Liver (tissue), 9 donors: ENCODE data around the gene FBXO4. TPM values are rescaled to one million over a fixed set of nuclear protein-coding genes. Genes with fewer than 3 reads are reported as not detected.

ENCODE experiments used
- DNase-seq: peaks from one replicate; pipeline ENCODE4 v3.0.0-alpha.2; 2017; ENCODE audit warnings: low spot score
- H3K27ac ChIP-seq, 2 donors: one replicate each; pipeline ENCODE4 v1.7.0; 2013; ENCODE audit warnings: inconsistent platforms in 2 of 2, low read length in 2 of 2, control low read depth in 1 of 2, low read depth in 1 of 2, mild to moderate bottlenecking in 1 of 2
- H3K27me3 ChIP-seq, 4 donors: one replicate each; pipeline versions ENCODE4 v1.6.1 to v1.7.0; 2013; ENCODE audit warnings: low read length in 3 of 4, inconsistent platforms in 1 of 4, mild to moderate bottlenecking in 1 of 4, moderate library complexity in 1 of 4; ENCODE audit not compliant: control insufficient read depth in 4 of 4, insufficient read depth in 4 of 4
- H3K36me3 ChIP-seq, 4 donors: one replicate each; pipeline versions ENCODE4 v1.6.1 to v1.7.0; 2013; ENCODE audit warnings: low read length in 3 of 4, mild to moderate bottlenecking in 3 of 4, low read depth in 1 of 4, moderate library complexity in 1 of 4; ENCODE audit not compliant: control insufficient read depth in 4 of 4, insufficient read depth in 3 of 4
- H3K4me1 ChIP-seq, 4 donors: one replicate each; pipeline versions ENCODE4 v1.6.1 to v1.7.0; 2013; ENCODE audit warnings: low read length in 3 of 4, mild to moderate bottlenecking in 3 of 4, moderate library complexity in 1 of 4; ENCODE audit not compliant: control insufficient read depth in 4 of 4, insufficient read depth in 4 of 4
- H3K4me3 ChIP-seq, 3 donors: one replicate each; pipeline versions ENCODE4 v1.6.1 to v1.7.0; 2013; ENCODE audit warnings: low read length in 3 of 3, control low read depth in 1 of 3, low read depth in 1 of 3, mild to moderate bottlenecking in 1 of 3
- H3K9ac ChIP-seq, 2 donors: one replicate each; pipeline ENCODE4 v1.7.0; 2013; ENCODE audit warnings: low read length in 2 of 2, mild to moderate bottlenecking in 2 of 2, moderate library complexity in 2 of 2, control low read depth in 1 of 2, low read depth in 1 of 2
- H3K9me3 ChIP-seq, 4 donors: one replicate each; pipeline versions ENCODE4 v1.6.1 to v1.7.0; 2013; ENCODE audit warnings: low read length in 3 of 4; ENCODE audit not compliant: control insufficient read depth in 4 of 4
- ATF3 ChIP-seq: IDR thresholded peaks from 2 replicates; pipeline ENCODE4 v1.6.1; 2016; ENCODE audit warnings: antibody characterized with exemption
- FOXA1 ChIP-seq: IDR thresholded peaks from 2 replicates; pipeline ENCODE4 v1.6.1; 2016; ENCODE audit warnings: antibody characterized with exemption
- FOXA2 ChIP-seq: IDR thresholded peaks from 2 replicates; pipeline ENCODE4 v1.6.1; 2016; ENCODE audit warnings: antibody characterized with exemption
- GABPA ChIP-seq, 2 donors: IDR thresholded peaks in 1 of 2; conservative IDR thresholded peaks in 1 of 2; 2 replicates each; pipeline ENCODE4 v1.6.1; 2016; ENCODE audit warnings: antibody characterized with exemption in 2 of 2, mild to moderate bottlenecking in 1 of 2, moderate library complexity in 1 of 2
- HNF4A ChIP-seq, 2 donors: conservative IDR thresholded peaks; 2 replicates each; pipeline ENCODE4 v1.6.1; 2016; ENCODE audit warnings: antibody characterized with exemption in 2 of 2, mild to moderate bottlenecking in 2 of 2
- JUND ChIP-seq, 2 donors: IDR thresholded peaks; 2 replicates each; pipeline ENCODE4 v1.6.1; 2016; ENCODE audit warnings: antibody characterized with exemption in 2 of 2
- MAX ChIP-seq: IDR thresholded peaks from 2 replicates; pipeline ENCODE4 v1.6.1; 2016; ENCODE audit warnings: antibody characterized with exemption
- NR2F2 ChIP-seq: IDR thresholded peaks from 2 replicates; pipeline ENCODE4 v1.6.1; 2016; ENCODE audit warnings: antibody characterized with exemption
- RAD21 ChIP-seq, 2 donors: IDR thresholded peaks; 2 replicates each; pipeline ENCODE4 v1.6.1; 2016; ENCODE audit warnings: antibody characterized with exemption in 2 of 2, mild to moderate bottlenecking in 2 of 2
- REST ChIP-seq: IDR thresholded peaks from 2 replicates; pipeline ENCODE4 v1.6.1; 2016; ENCODE audit warnings: antibody characterized with exemption, mild to moderate bottlenecking
- RXRA ChIP-seq, 2 donors: IDR thresholded peaks; 2 replicates each; pipeline ENCODE4 v1.6.1; 2017 to 2018; ENCODE audit warnings: antibody characterized with exemption in 2 of 2, mild to moderate bottlenecking in 1 of 2
- SP1 ChIP-seq: IDR thresholded peaks from 2 replicates; pipeline ENCODE4 v1.6.1; 2018; ENCODE audit warnings: antibody characterized with exemption, mild to moderate bottlenecking
- TAF1 ChIP-seq: conservative IDR thresholded peaks from 2 replicates; pipeline ENCODE4 v1.6.1; 2016; ENCODE audit warnings: antibody characterized with exemption, mild to moderate bottlenecking
- YY1 ChIP-seq: IDR thresholded peaks from 2 replicates; pipeline ENCODE4 v1.6.1; 2016; ENCODE audit warnings: antibody characterized with exemption, mild to moderate bottlenecking
- ZBTB33 ChIP-seq: IDR thresholded peaks from 2 replicates; pipeline ENCODE4 v1.6.1; 2016; ENCODE audit warnings: antibody characterized with exemption
- WGBS: extraction: QIAGEN DNeasy Blood & Tissue Kit; methylation state at CpG from one replicate; pipeline ENCODE4 v1.1.7; 2013; 5-methylcytosine and 5-hydroxymethylcytosine counted together
- polyA plus RNA-seq, 2 donors: library from polyadenylated mRNA; stranded (reverse) in 1 of 2; unstranded in 1 of 2; fragments of 200-250 nt in 1 of 2; fragments of >200 nt in 1 of 2; fragmentation: Nextera tagmentation in 1 of 2; extraction: Ambion mirVana in 1 of 2; gene quantifications; one replicate each; pipeline versions ENCODE4 v1.2.1 to v1.2.3, GENCODE V29; 2013 to 2015
- total RNA-seq, 2 donors: library from RNA; depleted of rRNA; stranded (reverse); fragments of >200 nt; gene quantifications; one replicate each; pipeline ENCODE4 v1.2.3, GENCODE V29; 2014
- TF ChIP-seq, protein P1 (sequence below): fragments of 150-350 bp; IDR thresholded peaks from 2 replicates; pipeline ENCODE4 v1.5.1; 2017; ENCODE audit warnings: improper control_type of control experiment, low read depth, low read length; ENCODE audit not compliant: missing input control
- donor health status: healthy.
- donor health status: healthy.
- donor health status: healthy.
- donor health status: healthy.
- donor health status: healthy.

Gene FBXO4
- total and polyA plus RNA-seq, 4 donors = 5.6 to 8.8 (median 7.2) TPM

- Histone ChIP-seq H3K27me3 (no peaks in the 10 kb centered on the region), H3K36me3 (no peaks in the 10 kb centered on the region), H3K4me3 (no peak overlapping the region), H3K9me3 (no peaks in the 10 kb centered on the region), H3K27ac (no peak overlapping the region), H3K9ac (no peak overlapping the region), H3K4me1 (no peaks in the 10 kb centered on the region)
- WGBS = 78% methylated on average over 3 of the region's 3 CpGs
- TF ChIP-seq JUND (IDR thresholded peaks at IDR 0.05) = no peak
- TF ChIP-seq MAX = no peak
- no peak for TF ChIP-seq SP1
- TF ChIP-seq FOXA1 = no peak
- no peak for TF ChIP-seq YY1
- TF ChIP-seq REST = no peak
- no peak for TF ChIP-seq GABPA (IDR thresholded peaks at IDR 0.05 in 1 of 2, conservative IDR thresholded peaks at IDR 0.05 in 1 of 2)
- TF ChIP-seq TAF1 = no peak
- TF ChIP-seq NR2F2 = no peak
- TF ChIP-seq ATF3 = no peak
- TF ChIP-seq, protein P1, sequence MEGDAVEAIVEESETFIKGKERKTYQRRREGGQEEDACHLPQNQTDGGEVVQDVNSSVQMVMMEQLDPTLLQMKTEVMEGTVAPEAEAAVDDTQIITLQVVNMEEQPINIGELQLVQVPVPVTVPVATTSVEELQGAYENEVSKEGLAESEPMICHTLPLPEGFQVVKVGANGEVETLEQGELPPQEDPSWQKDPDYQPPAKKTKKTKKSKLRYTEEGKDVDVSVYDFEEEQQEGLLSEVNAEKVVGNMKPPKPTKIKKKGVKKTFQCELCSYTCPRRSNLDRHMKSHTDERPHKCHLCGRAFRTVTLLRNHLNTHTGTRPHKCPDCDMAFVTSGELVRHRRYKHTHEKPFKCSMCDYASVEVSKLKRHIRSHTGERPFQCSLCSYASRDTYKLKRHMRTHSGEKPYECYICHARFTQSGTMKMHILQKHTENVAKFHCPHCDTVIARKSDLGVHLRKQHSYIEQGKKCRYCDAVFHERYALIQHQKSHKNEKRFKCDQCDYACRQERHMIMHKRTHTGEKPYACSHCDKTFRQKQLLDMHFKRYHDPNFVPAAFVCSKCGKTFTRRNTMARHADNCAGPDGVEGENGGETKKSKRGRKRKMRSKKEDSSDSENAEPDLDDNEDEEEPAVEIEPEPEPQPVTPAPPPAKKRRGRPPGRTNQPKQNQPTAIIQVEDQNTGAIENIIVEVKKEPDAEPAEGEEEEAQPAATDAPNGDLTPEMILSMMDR = no peak
- no peak for TF ChIP-seq FOXA2
- no peak for DNase-seq
These were observed 42.3 kb downstream of the FBXO4 start for GRCh38 chr5:41967401-41967800.

GRCh38 chr5:41968153-41968723 is 43.2 kb downstream of the FBXO4 start:
- no peak overlapping the region for H3K9ac ChIP-seq
- DNase-seq = no peak
- H3K4me1 ChIP-seq = no peaks in the 10 kb centered on the region
- WGBS = 87% methylated on average over 22 of the region's 22 CpGs
- H3K36me3 ChIP-seq = no peaks in the 10 kb centered on the region
- H3K4me3 ChIP-seq = no peak overlapping the region
- H3K27ac ChIP-seq = no peak overlapping the region
- no peaks in the 10 kb centered on the region for H3K9me3 ChIP-seq
- H3K27me3 ChIP-seq = no peaks in the 10 kb centered on the region
- TF ChIP-seq HNF4A (conservative IDR thresholded peaks at IDR 0.05) (no peak), GABPA (IDR thresholded peaks at IDR 0.05 in 1 of 2, conservative IDR thresholded peaks at IDR 0.05 in 1 of 2) (no peak), NR2F2 (no peak), RXRA (IDR thresholded peaks at IDR 0.05) (no peak), FOXA1 (no peak), JUND (IDR thresholded peaks at IDR 0.05) (no peak), YY1 (no peak), RAD21 (IDR thresholded peaks at IDR 0.05) (no peak), ATF3 (no peak), ZBTB33 (no peak), MAX (no peak), TAF1 (no peak), REST (no peak)
- TF ChIP-seq, protein P1 = no peak
